Common myeloid progenitor, CD34-positive (primary cell): Measurements from ENCODE around the gene CDH13.
"Not testable (repeated sequence)": the region's sequence is repeated elsewhere in the genome, so short reads cannot be mapped to it uniquely, and the experiment has no call there.

ENCODE experiments used
- CTCF ChIA-PET: fragments of 350-600 bp; sonication (Branson Sonifier 250); formaldehyde crosslinking; loops from one replicate; lab custom pipeline; 2021; ENCODE audit warnings: antibody characterized with exemption; lab: Charles Lee
- POLR2A ChIA-PET: fragments of 350-600 bp; sonication (Branson Sonifier 250); formaldehyde crosslinking; loops from one replicate; lab custom pipeline; 2021; ENCODE audit warnings: antibody characterized with exemption; lab: Charles Lee
- DNase-seq, 3 donors: peaks; one replicate each; pipeline versions ENCODE4 v3.0.0 to v3.0.0-alpha.2; 2013
- H3K27ac ChIP-seq, 2 experiments: 1 replicate in 1 of 2; 2 replicates in 1 of 2; pipeline ENCODE4 v1.7.0; 2013; ENCODE audit warnings: inconsistent platforms in 2 of 2, low read length in 2 of 2, mild to moderate bottlenecking in 2 of 2, low read depth in 1 of 2, moderate library complexity in 1 of 2; ENCODE audit not compliant: severe bottlenecking in 2 of 2, insufficient read depth in 1 of 2, poor library complexity in 1 of 2
- H3K27me3 ChIP-seq, 5 experiments: replicated peaks in 2 of 5; 1 replicate in 3 of 5; 2 replicates in 2 of 5; pipeline versions ENCODE4 v1.6.1 to v1.7.0; 2013; ENCODE audit warnings: low read length in 4 of 5, mild to moderate bottlenecking in 2 of 5, moderate library complexity in 2 of 5, inconsistent platforms in 1 of 5; ENCODE audit not compliant: insufficient read depth in 5 of 5, control insufficient read depth in 4 of 5
- H3K36me3 ChIP-seq, 4 experiments: 1 replicate in 2 of 4; 2 replicates in 2 of 4; pipeline versions ENCODE4 v1.6.1 to v1.7.0; 2013; ENCODE audit warnings: low read length in 3 of 4, control low read depth in 1 of 4, mild to moderate bottlenecking in 1 of 4; ENCODE audit not compliant: control insufficient read depth in 4 of 4, insufficient read depth in 4 of 4
- H3K4me1 ChIP-seq, 4 experiments: 1 replicate in 3 of 4; 2 replicates in 1 of 4; pipeline versions ENCODE4 v1.6.1 to v1.7.1; 2013; ENCODE audit warnings: low read length in 3 of 4, mild to moderate bottlenecking in 3 of 4, control low read depth in 1 of 4, inconsistent platforms in 1 of 4, moderate library complexity in 1 of 4; ENCODE audit not compliant: control insufficient read depth in 4 of 4, insufficient read depth in 4 of 4; ENCODE audit errors: control extremely low read depth in 1 of 4
- H3K4me3 ChIP-seq, 7 experiments: 1 replicate in 4 of 7; 2 replicates in 3 of 7; pipeline versions ENCODE4 v1.5.1 to v1.7.0; 2013; ENCODE audit warnings: mild to moderate bottlenecking in 7 of 7, low read length in 6 of 7, moderate library complexity in 6 of 7, inconsistent platforms in 2 of 7, low read depth in 2 of 7, control low read depth in 1 of 7; ENCODE audit not compliant: insufficient read depth in 4 of 7, control insufficient read depth in 1 of 7; ENCODE audit errors: extremely low read depth in 1 of 7
- H3K9me3 ChIP-seq, 5 experiments: 1 replicate in 4 of 5; 2 replicates in 1 of 5; pipeline versions ENCODE4 v1.6.1 to v1.7.1; 2013; ENCODE audit warnings: low read length in 4 of 5, mild to moderate bottlenecking in 2 of 5, inconsistent platforms in 1 of 5, low read depth in 1 of 5, moderate library complexity in 1 of 5; ENCODE audit not compliant: control insufficient read depth in 4 of 5, insufficient read depth in 2 of 5; ENCODE audit errors: control extremely low read depth in 1 of 5
- WGBS: methylation state at CpG from one replicate; pipeline ENCODE4 v1.1.5; 2013; ENCODE audit not compliant: insufficient coverage; 5-methylcytosine and 5-hydroxymethylcytosine counted together

The CDH13 gene

GRCh38 chr16:82917886-82918595 lies 291.3 kb downstream of the CDH13 start:
- Histone ChIP-seq H3K4me3 (no peak overlapping the region), H3K4me1 (no peaks in the 10 kb centered on the region), H3K9me3 (peaks cover 0 to 10% (median 0%) of the 10 kb centered on the region in 5 experiments), H3K36me3 (no peaks in the 10 kb centered on the region), H3K27me3 (peaks cover 0 to 63% (median 5%) of the 10 kb centered on the region in 5 experiments), H3K27ac (no peak overlapping the region)
- WGBS, result 90% methylated on average over 2 of the region's 5 CpGs
- no peak for DNase-seq
- CTCF ChIA-PET, result no interaction called here
- POLR2A ChIA-PET, result no interaction called here

GRCh38 chr16:82924075-82924854 lies 297.5 kb downstream of the CDH13 start:
- no peaks in the 10 kb centered on the region for H3K36me3 ChIP-seq
- no peak overlapping the region for H3K4me3 ChIP-seq
- 0% methylated on average over 4 of the region's 10 CpGs for WGBS
- CTCF ChIA-PET, result interaction anchor here (0.8 to 1.2 kb wide), 2 partner anchors 12 to 14 kb away, joined by 4 read pairs; no protein-coding TSS in a partner anchor
- peaks cover 0 to 58% (median 10%) of the 10 kb centered on the region in 5 experiments for H3K27me3 ChIP-seq
- H3K27ac ChIP-seq, result no peak overlapping the region
- peak; percentile 23 to 63 (median 61) for DNase-seq
- POLR2A ChIA-PET, result no interaction called here
- peaks cover 0 to 14% (median 0%) of the 10 kb centered on the region in 5 experiments for H3K9me3 ChIP-seq
- peaks cover 0 to 3% (median 0%) of the 10 kb centered on the region in 4 experiments for H3K4me1 ChIP-seq

- H3K4me3 ChIP-seq, result no peak overlapping the region
- H3K4me1 ChIP-seq, result peaks cover 0 to 3% (median 0%) of the 10 kb centered on the region in 4 experiments
- peaks cover 0 to 5% (median 0%) of the 10 kb centered on the region in 5 experiments for H3K9me3 ChIP-seq
- H3K27me3 ChIP-seq, result peaks cover 0 to 40% (median 11%) of the 10 kb centered on the region in 5 experiments
- ChIA-PET POLR2A (no interaction called here), CTCF (interaction anchor here (1.4 kb wide), 1 partner anchor 11 kb away, joined by 3 read pairs; no protein-coding TSS in a partner anchor)
- no peak for DNase-seq
- no peak overlapping the region for H3K27ac ChIP-seq
- WGBS, result 85% methylated on average over 1 of the region's 2 CpGs
- H3K36me3 ChIP-seq, result no peaks in the 10 kb centered on the region
These were observed 299.7 kb downstream of the CDH13 start for GRCh38 chr16:82926500-82926899.

GRCh38 chr16:82933933-82934332 lies 307.2 kb downstream of the CDH13 start:
- peaks cover 0 to 16% (median 0%) of the 10 kb centered on the region in 4 experiments for H3K4me1 ChIP-seq
- H3K27ac ChIP-seq, H3K27me3 ChIP-seq, H3K4me3 ChIP-seq, CTCF ChIA-PET, POLR2A ChIA-PET, H3K9me3 ChIP-seq, H3K36me3 ChIP-seq, DNase-seq: not testable (repeated sequence)
- WGBS, result 100% methylated on average over 1 of the region's 2 CpGs

- H3K27me3 ChIP-seq, result peaks cover 0 to 2% (median 0%) of the 10 kb centered on the region in 5 experiments
- no peak overlapping the region for H3K27ac ChIP-seq
- peak overlapping the region in 2 of 7 experiments; percentile 4 to 11 for H3K4me3 ChIP-seq
- H3K36me3 ChIP-seq, result no peaks in the 10 kb centered on the region
- peaks cover 0 to 16% (median 0%) of the 10 kb centered on the region in 4 experiments for H3K4me1 ChIP-seq
- ChIA-PET CTCF (interaction anchor here (0.6 to 1.1 kb wide), 3 partner anchors 10 to 11 kb away, joined by 3 to 4 read pairs (median 4); no protein-coding TSS in a partner anchor), POLR2A (no interaction called here)
- DNase-seq, result peak; percentile 16 to 63 (median 53)
- H3K9me3 ChIP-seq, result peaks cover 0 to 9% (median 4%) of the 10 kb centered on the region in 5 experiments
- WGBS, result 22% methylated on average over 4 of the region's 4 CpGs
These were observed 309.0 kb downstream of the CDH13 start for GRCh38 chr16:82935766-82936165.

GRCh38 chr16:82936941-82937551 lies 310.3 kb downstream of the CDH13 start:
- peak overlapping the region in 2 of 7 experiments; percentile 17 to 26 for H3K4me3 ChIP-seq
- WGBS, result 4% methylated on average over 3 of the region's 7 CpGs
- POLR2A ChIA-PET, result no interaction called here
- no peaks in the 10 kb centered on the region for H3K27me3 ChIP-seq
- H3K36me3 ChIP-seq, result no peaks in the 10 kb centered on the region
- CTCF ChIA-PET, result interaction anchor here (0.8 to 1.8 kb wide), 4 partner anchors 9 to 12 kb away, joined by 3 to 4 read pairs (median 4); no protein-coding TSS in a partner anchor
- peak overlapping the region; percentile 21 to 65 for H3K27ac ChIP-seq
- peak; percentile 93 to 97 (median 95) for DNase-seq
- peaks cover 0 to 16% (median 0%) of the 10 kb centered on the region in 4 experiments for H3K4me1 ChIP-seq
- H3K9me3 ChIP-seq, result peaks cover 0 to 9% (median 4%) of the 10 kb centered on the region in 5 experiments
